Lower leg skin (tissue), 3 donors: ENCODE data around the gene NCKIPSD.

Experiments
- POLR2A ChIP-seq, 2 donors: fragments of 450-650 bp; IDR thresholded peaks; one replicate each; pipeline ENCODE4 v1.6.1; 2016 to 2017; ENCODE audit warnings: antibody characterized with exemption in 2 of 2, mild to moderate bottlenecking in 1 of 2, moderate library complexity in 1 of 2
- TF ChIP-seq, protein P1 (sequence below), 3 donors: fragments of 450-650 bp; IDR thresholded peaks; one replicate each; pipeline ENCODE4 v1.5.1; 2016; ENCODE audit warnings: antibody characterized with exemption in 3 of 3, mild to moderate bottlenecking in 3 of 3, moderate library complexity in 2 of 3

DNA sequence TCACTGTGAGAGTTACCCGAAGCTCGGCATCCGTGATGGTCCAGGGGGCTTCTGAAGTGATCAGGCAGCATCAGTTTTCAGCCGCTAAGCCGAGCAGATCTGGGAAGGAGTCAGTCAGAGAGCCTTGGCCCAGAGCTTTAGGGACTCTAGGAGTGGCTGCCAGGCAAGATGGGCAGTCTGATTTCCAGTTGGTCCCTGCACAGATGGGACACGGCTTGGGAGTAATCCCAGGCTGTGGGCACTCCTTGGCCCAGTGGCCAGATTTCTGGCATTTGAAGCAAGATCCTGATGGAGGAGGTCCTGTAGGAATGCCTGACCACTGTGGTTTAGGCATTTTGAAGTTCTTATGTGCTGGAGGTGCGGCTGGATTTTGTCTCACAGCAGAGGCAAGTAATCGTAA lies 41.8 kb upstream of the NCKIPSD start:
- no peak for TF ChIP-seq POLR2A (IDR thresholded peaks at IDR 0.05)
- TF ChIP-seq, protein P1, sequence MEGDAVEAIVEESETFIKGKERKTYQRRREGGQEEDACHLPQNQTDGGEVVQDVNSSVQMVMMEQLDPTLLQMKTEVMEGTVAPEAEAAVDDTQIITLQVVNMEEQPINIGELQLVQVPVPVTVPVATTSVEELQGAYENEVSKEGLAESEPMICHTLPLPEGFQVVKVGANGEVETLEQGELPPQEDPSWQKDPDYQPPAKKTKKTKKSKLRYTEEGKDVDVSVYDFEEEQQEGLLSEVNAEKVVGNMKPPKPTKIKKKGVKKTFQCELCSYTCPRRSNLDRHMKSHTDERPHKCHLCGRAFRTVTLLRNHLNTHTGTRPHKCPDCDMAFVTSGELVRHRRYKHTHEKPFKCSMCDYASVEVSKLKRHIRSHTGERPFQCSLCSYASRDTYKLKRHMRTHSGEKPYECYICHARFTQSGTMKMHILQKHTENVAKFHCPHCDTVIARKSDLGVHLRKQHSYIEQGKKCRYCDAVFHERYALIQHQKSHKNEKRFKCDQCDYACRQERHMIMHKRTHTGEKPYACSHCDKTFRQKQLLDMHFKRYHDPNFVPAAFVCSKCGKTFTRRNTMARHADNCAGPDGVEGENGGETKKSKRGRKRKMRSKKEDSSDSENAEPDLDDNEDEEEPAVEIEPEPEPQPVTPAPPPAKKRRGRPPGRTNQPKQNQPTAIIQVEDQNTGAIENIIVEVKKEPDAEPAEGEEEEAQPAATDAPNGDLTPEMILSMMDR (IDR thresholded peaks at IDR 0.05) = no peak
